ENCODE results near the gene TNFRSF6B.
A peak's percentile ranks its signal among the peaks of the same experiment; 100 is the strongest.

The TNFRSF6B gene

GRCh38 chr20:63698739-63699465 lies 2.5 kb downstream of the TNFRSF6B start:
- DNase-seq = no peak

- DNase-seq = no peak
Measured at GRCh38 chr20:63699466-63700198, 3.2 kb downstream of the TNFRSF6B start.

GRCh38 chr20:63700199-63701050 lies 4.0 kb downstream of the TNFRSF6B start:
- no peak for DNase-seq

- DNase-seq = no peak
Measured at GRCh38 chr20:63701051-63701328, 4.5 kb downstream of the TNFRSF6B start.

GRCh38 chr20:63701329-63702035 lies 5.0 kb downstream of the TNFRSF6B start:
- DNase-seq = no peak

GRCh38 chr20:63702036-63702665 lies 5.7 kb downstream of the TNFRSF6B start:
- DNase-seq = no peak

GRCh38 chr20:63702751-63703470 lies 6.5 kb downstream of the TNFRSF6B start:
- DNase-seq = no peak

GRCh38 chr20:63703471-63703975 lies 7.1 kb downstream of the TNFRSF6B start:
- no peak for DNase-seq

GRCh38 chr20:63703976-63704748 lies 7.7 kb downstream of the TNFRSF6B start:
- DNase-seq = no peak

GRCh38 chr20:63704749-63705117 lies 8.3 kb downstream of the TNFRSF6B start:
- DNase-seq = no peak

GRCh38 chr20:63705232-63706026 lies 9.0 kb downstream of the TNFRSF6B start:
- no peak for DNase-seq

- no peak for DNase-seq
Measured at GRCh38 chr20:63706027-63706695, 9.7 kb downstream of the TNFRSF6B start.

GRCh38 chr20:63706852-63707557 lies 10.6 kb downstream of the TNFRSF6B start:
- peak; percentile 49 for DNase-seq

GRCh38 chr20:63707558-63708300 lies 11.3 kb downstream of the TNFRSF6B start, which contains the start of the genes ARFRP1 and ZGPAT:
Gene ARFRP1, minus strand, starts transcription at chr20:63707976. Its CDS starts 885 bp downstream, at chr20:63707091.
Gene ZGPAT, plus strand, starts transcription at chr20:63708039. Its CDS starts 542 bp downstream, at chr20:63708581.
- DNase-seq = peak; percentile 64

- no peak for DNase-seq
Measured at GRCh38 chr20:63708301-63709148, 12.1 kb downstream of the TNFRSF6B start.

- DNase-seq = no peak
Measured at GRCh38 chr20:63709149-63709527, 12.7 kb downstream of the TNFRSF6B start.

Measured in effector CD8-positive, alpha-beta T cell (primary cell).